ENCODE results near the gene DAAM2. TPM values are rescaled to one million over a fixed set of nuclear protein-coding genes. Genes with fewer than 3 reads are reported as not detected.

DAAM2 gene
- total and polyA plus RNA-seq, 2 donors (not counting 3 experiments of a cell fraction or from before 2014, with no cell fraction given): 0.42 to 0.44 TPM

GRCh38 chr6:39880594-39880993 is 88.4 kb downstream of the DAAM2 start:
- Histone ChIP-seq H3K9me3 (replicated peaks; ENCODE audit: control insufficient read depth, insufficient read depth, low read length) (no peaks in the 10 kb centered on the region), H3K4me2 (ENCODE audit: insufficient read depth, low read length) (no peak overlapping the region), H4K20me1 (replicated peaks; ENCODE audit: control insufficient read depth, extremely low read depth, insufficient read depth, low read length) (no peaks in the 10 kb centered on the region), H3K4me1 (ENCODE audit: control insufficient read depth, extremely low read depth, insufficient read depth, low read length) (peaks cover 13% of the 10 kb centered on the region), H3K27ac (ENCODE audit: insufficient read depth, low read depth, low read length) (no peak overlapping the region), H2AFZ (ENCODE audit: low read depth, low read length) (no peak overlapping the region), H3K36me3 (ENCODE audit: control insufficient read depth in 2 of 2, extremely low read depth in 1 of 2, insufficient read depth in 2 of 2, low read length in 2 of 2) (no peaks in the 10 kb centered on the region), H3K27me3 (ENCODE audit: control insufficient read depth in 2 of 2, insufficient read depth in 2 of 2, low read length in 2 of 2) (peaks cover 0 to 5% of the 10 kb centered on the region in 2 experiments), H3K4me3 (replicated peaks in 1 of 3; ENCODE audit: insufficient read depth in 1 of 3, low read depth in 1 of 3, low read length in 3 of 3) (no peak overlapping the region), H3K79me2 (ENCODE audit: control insufficient read depth, insufficient read depth, low read length) (no peaks in the 10 kb centered on the region), H3K9me1 (replicated peaks; ENCODE audit: control insufficient read depth, extremely low read depth, insufficient read depth, low read length) (no peaks in the 10 kb centered on the region), H3K9ac (replicated peaks; ENCODE audit: extremely low read depth, insufficient read depth, low read length) (no peak overlapping the region)
- TF ChIP-seq CTCF (IDR thresholded peaks at IDR 0.05; ENCODE audit: extremely low read depth in 1 of 2, insufficient read depth in 1 of 2, low read depth in 1 of 2, low read length in 2 of 2): no peak
- TF ChIP-seq GATA2 (IDR thresholded peaks at IDR 0.05; ENCODE audit: insufficient read depth, insufficient read length, low read depth, low read length): no peak
- TF ChIP-seq MAX (IDR thresholded peaks at IDR 0.05; ENCODE audit: insufficient read depth, insufficient read length): no peak
- TF ChIP-seq MYC (IDR thresholded peaks at IDR 0.05; ENCODE audit: low read depth, low read length): no peak
- TF ChIP-seq JUN (IDR thresholded peaks at IDR 0.05; ENCODE audit: borderline replicate concordance, insufficient read depth, insufficient read length, low read depth): no peak
- no peak for TF ChIP-seq FOS (IDR thresholded peaks at IDR 0.05; ENCODE audit: borderline replicate concordance, insufficient read depth, low read length)
- TF ChIP-seq EZH2 (IDR thresholded peaks at IDR 0.05; ENCODE audit: borderline replicate concordance, low read depth, low read length, severe bottlenecking): no peak
- TF ChIP-seq POLR2A (IDR thresholded peaks at IDR 0.05; ENCODE audit: low read depth, low read length): no peak
- TF ChIP-seq POLR2AphosphoS5 (IDR thresholded peaks at IDR 0.05; ENCODE audit: insufficient read depth, low read depth, low read length): no peak
- DNase-seq (ENCODE audit: low read depth, low spot score) (no peak), FAIRE-seq (no peak)
- CTCF ChIA-PET: interaction anchor here (4.7 kb wide), 1 partner anchor 15 kb away, joined by 47 read pairs; no protein-coding TSS in a partner anchor
- POLR2A ChIA-PET: no interaction called here
- dilution Hi-C loops (cut with MboI; ENCODE audit: extremely low pct_ligation_motif_present, low sequenced_read_pairs): no loop called here
- intact Hi-C loops (cut with micrococcal nuclease): loop anchor here (10.0 kb wide), 2 partner anchors 156 to 1114 kb away; partner anchors contain the start of gene KIF6
- no TSS peak for BruUV-seq (replicated peaks)
